ENCODE results near the gene MYO1D.

MYO1D gene

GRCh38 chr17:32861981-32862380 lies 14.9 kb downstream of the MYO1D start:
- Histone ChIP-seq H2BK12ac (ENCODE audit: low read length) (no peak overlapping the region), H3K14ac (ENCODE audit: low read length) (no peak overlapping the region), H2BK5ac (ENCODE audit: low read length) (no peak overlapping the region), H3K4me2 (ENCODE audit: insufficient read depth, low read length, poor library complexity, severe bottlenecking) (no peak overlapping the region), H3K79me1 (ENCODE audit: low read depth, low read length) (no peaks in the 10 kb centered on the region), H3K9me3 (replicated peaks in 1 of 2; ENCODE audit: control insufficient read depth in 2 of 2, insufficient read depth in 1 of 2, low read depth in 1 of 2, low read length in 2 of 2) (no peaks in the 10 kb centered on the region), H4K8ac (ENCODE audit: low read depth, low read length) (no peak overlapping the region), H2AK5ac (ENCODE audit: low read depth, low read length) (no peak overlapping the region), H2BK120ac (ENCODE audit: low read depth, low read length) (no peak overlapping the region), H3K23ac (ENCODE audit: low read depth, low read length, poor library complexity) (no peak overlapping the region), H3K4me1 (ENCODE audit: control insufficient read depth in 2 of 2, insufficient read depth in 1 of 2, low read depth in 1 of 2, low read length in 2 of 2) (no peaks in the 10 kb centered on the region), H3K27me3 (ENCODE audit: control insufficient read depth in 3 of 3, insufficient read depth in 3 of 3, low read depth in 1 of 3, low read length in 3 of 3) (peaks cover 0 to 21% (median 0%) of the 10 kb centered on the region in 3 experiments), H4K91ac (ENCODE audit: low read depth, low read length, poor library complexity) (no peak overlapping the region), H3K9ac (ENCODE audit: low read depth, low read length, poor library complexity) (no peak overlapping the region), H3K4me3 (ENCODE audit: low read length in 2 of 2) (no peak overlapping the region), H3K4ac (ENCODE audit: low read length) (no peak overlapping the region), H3K36me3 (replicated peaks in 1 of 2; ENCODE audit: control insufficient read depth in 2 of 2, insufficient read depth in 2 of 2, low read length in 2 of 2) (no peaks in the 10 kb centered on the region), H3K18ac (ENCODE audit: low read length) (no peak overlapping the region), H2BK15ac (ENCODE audit: low read length) (no peak overlapping the region), H2AFZ (ENCODE audit: low read length) (no peak overlapping the region), H3K27ac (replicated peaks; ENCODE audit: low read length) (no peak overlapping the region)
- WGBS, 2 donors (ENCODE audit: extremely low coverage in 2 of 2, insufficient read length in 2 of 2, insufficient replicate concordance in 1 of 2): no CpG with 5 or more reads among the region's 4 CpGs
- DNase-seq (ENCODE audit: low spot score): no peak

DNA sequence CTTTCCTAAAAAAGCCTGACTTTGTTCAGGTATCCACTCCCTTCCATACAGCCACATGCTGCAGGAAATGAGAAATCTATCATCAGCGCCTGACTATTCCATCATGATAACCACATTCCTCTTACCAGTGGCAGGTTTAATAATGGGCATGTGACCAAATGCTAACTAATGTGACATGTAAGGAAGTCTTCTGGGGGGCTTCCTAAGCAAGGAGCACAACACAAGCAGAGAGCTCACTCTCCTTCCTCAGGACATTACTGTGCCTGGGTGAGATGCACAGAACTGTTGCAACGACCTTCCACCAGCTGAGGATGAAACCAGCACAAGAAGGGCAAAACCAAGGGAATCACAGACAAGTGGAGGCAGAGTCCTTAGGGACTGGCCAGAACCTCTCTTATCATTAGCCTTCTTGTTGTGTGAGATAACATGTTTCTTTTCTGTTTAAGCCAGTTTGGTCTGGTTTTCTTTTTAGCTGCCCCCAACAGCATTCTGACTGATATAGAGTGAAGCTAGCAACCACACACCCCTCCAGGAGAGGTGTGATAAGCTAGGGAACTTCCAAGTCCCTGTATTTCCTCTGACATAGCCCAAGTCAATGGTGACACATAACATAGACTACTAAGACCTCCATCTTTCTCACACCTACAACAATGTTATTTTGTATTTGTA lies 16.9 kb downstream of the MYO1D start:
- DNase-seq (ENCODE audit: low spot score): no peak
- no peaks in the 10 kb centered on the region for H3K79me1 ChIP-seq (ENCODE audit: low read depth, low read length)
- no CpG with 5 or more reads among the region's 2 CpGs for WGBS, 2 donors (ENCODE audit: extremely low coverage in 2 of 2, insufficient read length in 2 of 2, insufficient replicate concordance in 1 of 2)

GRCh38 chr17:32855620-32856019 lies 21.3 kb downstream of the MYO1D start:
- Histone ChIP-seq H2AK5ac (ENCODE audit: low read depth, low read length) (no peak overlapping the region), H3K18ac (ENCODE audit: low read length) (no peak overlapping the region), H3K4me3 (ENCODE audit: low read length in 2 of 2) (no peak overlapping the region), H4K91ac (ENCODE audit: low read depth, low read length, poor library complexity) (no peak overlapping the region), H3K27me3 (ENCODE audit: control insufficient read depth in 3 of 3, insufficient read depth in 3 of 3, low read depth in 1 of 3, low read length in 3 of 3) (no peaks in the 10 kb centered on the region), H2BK120ac (ENCODE audit: low read depth, low read length) (no peak overlapping the region), H3K79me1 (ENCODE audit: low read depth, low read length) (no peaks in the 10 kb centered on the region), H3K36me3 (replicated peaks in 1 of 2; ENCODE audit: control insufficient read depth in 2 of 2, insufficient read depth in 2 of 2, low read length in 2 of 2) (no peaks in the 10 kb centered on the region), H3K4ac (ENCODE audit: low read length) (no peak overlapping the region), H3K23ac (ENCODE audit: low read depth, low read length, poor library complexity) (no peak overlapping the region), H4K8ac (ENCODE audit: low read depth, low read length) (no peak overlapping the region), H2BK12ac (ENCODE audit: low read length) (no peak overlapping the region), H3K9ac (ENCODE audit: low read depth, low read length, poor library complexity) (no peak overlapping the region), H3K4me1 (ENCODE audit: control insufficient read depth in 2 of 2, insufficient read depth in 1 of 2, low read depth in 1 of 2, low read length in 2 of 2) (peaks cover 0 to 2% of the 10 kb centered on the region in 2 donors), H2BK5ac (ENCODE audit: low read length) (no peak overlapping the region), H3K14ac (ENCODE audit: low read length) (no peak overlapping the region), H2BK15ac (ENCODE audit: low read length) (no peak overlapping the region), H2AFZ (ENCODE audit: low read length) (no peak overlapping the region), H3K9me3 (replicated peaks in 1 of 2; ENCODE audit: control insufficient read depth in 2 of 2, insufficient read depth in 1 of 2, low read depth in 1 of 2, low read length in 2 of 2) (no peaks in the 10 kb centered on the region), H3K4me2 (ENCODE audit: insufficient read depth, low read length, poor library complexity, severe bottlenecking) (no peak overlapping the region), H3K27ac (replicated peaks; ENCODE audit: low read length) (no peak overlapping the region)
- WGBS, 2 donors (ENCODE audit: extremely low coverage in 2 of 2, insufficient read length in 2 of 2, insufficient replicate concordance in 1 of 2): no CpG with 5 or more reads among the region's 3 CpGs
- DNase-seq (ENCODE audit: low spot score): no peak

More for the DNA sequence above, 16.9 kb downstream of the MYO1D start:
- Histone ChIP-seq H2AFZ (ENCODE audit: low read length) (no peak overlapping the region), H3K4me2 (ENCODE audit: insufficient read depth, low read length, poor library complexity, severe bottlenecking) (no peak overlapping the region), H3K9me3 (replicated peaks in 1 of 2; ENCODE audit: control insufficient read depth in 2 of 2, insufficient read depth in 1 of 2, low read depth in 1 of 2, low read length in 2 of 2) (no peaks in the 10 kb centered on the region), H2AK5ac (ENCODE audit: low read depth, low read length) (no peak overlapping the region), H2BK12ac (ENCODE audit: low read length) (no peak overlapping the region), H4K8ac (ENCODE audit: low read depth, low read length) (no peak overlapping the region), H3K23ac (ENCODE audit: low read depth, low read length, poor library complexity) (no peak overlapping the region), H3K14ac (ENCODE audit: low read length) (no peak overlapping the region), H3K9ac (ENCODE audit: low read depth, low read length, poor library complexity) (no peak overlapping the region), H2BK5ac (ENCODE audit: low read length) (no peak overlapping the region), H3K4me3 (ENCODE audit: low read length in 2 of 2) (no peak overlapping the region), H3K4me1 (ENCODE audit: control insufficient read depth in 2 of 2, insufficient read depth in 1 of 2, low read depth in 1 of 2, low read length in 2 of 2) (no peaks in the 10 kb centered on the region), H2BK15ac (ENCODE audit: low read length) (no peak overlapping the region), H2BK120ac (ENCODE audit: low read depth, low read length) (no peak overlapping the region), H3K27me3 (ENCODE audit: control insufficient read depth in 3 of 3, insufficient read depth in 3 of 3, low read depth in 1 of 3, low read length in 3 of 3) (peaks cover 0 to 11% (median 0%) of the 10 kb centered on the region in 3 experiments), H3K4ac (ENCODE audit: low read length) (no peak overlapping the region), H3K18ac (ENCODE audit: low read length) (no peak overlapping the region), H4K91ac (ENCODE audit: low read depth, low read length, poor library complexity) (no peak overlapping the region), H3K27ac (replicated peaks; ENCODE audit: low read length) (no peak overlapping the region), H3K36me3 (replicated peaks in 1 of 2; ENCODE audit: control insufficient read depth in 2 of 2, insufficient read depth in 2 of 2, low read length in 2 of 2) (no peaks in the 10 kb centered on the region)

DNA sequence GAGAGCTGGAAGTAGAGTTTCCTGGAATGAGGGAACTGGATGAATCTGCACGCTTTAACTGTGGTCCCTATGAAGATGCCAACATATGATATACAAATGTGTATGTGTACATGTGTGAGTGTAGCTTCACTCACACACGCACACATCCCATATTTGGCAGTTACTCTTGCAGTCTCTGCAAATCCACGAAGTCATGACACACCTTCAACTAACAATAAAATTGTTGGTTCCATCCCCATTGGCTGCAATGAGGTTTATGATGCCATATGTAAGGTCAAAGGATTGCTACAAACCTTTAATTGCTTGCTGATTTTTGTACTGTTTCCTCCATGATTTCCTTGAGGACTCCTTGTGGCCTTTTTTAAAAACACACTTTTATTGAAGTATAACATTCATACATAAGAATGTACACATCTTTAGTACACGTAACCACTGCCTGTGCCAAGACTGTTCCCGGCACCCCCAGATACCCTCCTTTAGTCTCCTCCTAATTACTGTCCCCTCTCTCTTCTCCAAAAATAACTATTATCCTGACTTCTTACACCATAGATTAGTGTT lies 22.0 kb downstream of the MYO1D start:
- no peaks in the 10 kb centered on the region for H3K79me1 ChIP-seq (ENCODE audit: low read depth, low read length)
- no peaks in the 10 kb centered on the region for H3K36me3 ChIP-seq (replicated peaks in 1 of 2; ENCODE audit: control insufficient read depth in 2 of 2, insufficient read depth in 2 of 2, low read length in 2 of 2)
- DNase-seq (ENCODE audit: low spot score): no peak
- no peaks in the 10 kb centered on the region for H3K27me3 ChIP-seq (ENCODE audit: control insufficient read depth in 3 of 3, insufficient read depth in 3 of 3, low read depth in 1 of 3, low read length in 3 of 3)
- H3K14ac ChIP-seq (ENCODE audit: low read length): no peak overlapping the region
- no peak overlapping the region for H3K4me2 ChIP-seq (ENCODE audit: insufficient read depth, low read length, poor library complexity, severe bottlenecking)
- H4K91ac ChIP-seq (ENCODE audit: low read depth, low read length, poor library complexity): no peak overlapping the region
- H4K8ac ChIP-seq (ENCODE audit: low read depth, low read length): no peak overlapping the region
- no peak overlapping the region for H3K4ac ChIP-seq (ENCODE audit: low read length)
- H2AK5ac ChIP-seq (ENCODE audit: low read depth, low read length): no peak overlapping the region
- H3K18ac ChIP-seq (ENCODE audit: low read length): no peak overlapping the region
- H2BK120ac ChIP-seq (ENCODE audit: low read depth, low read length): no peak overlapping the region
- no peak overlapping the region for H3K9ac ChIP-seq (ENCODE audit: low read depth, low read length, poor library complexity)
- no peak overlapping the region for H2BK12ac ChIP-seq (ENCODE audit: low read length)
- no peak overlapping the region for H2AFZ ChIP-seq (ENCODE audit: low read length)
- no peak overlapping the region for H3K27ac ChIP-seq (replicated peaks; ENCODE audit: low read length)
- H2BK15ac ChIP-seq (ENCODE audit: low read length): no peak overlapping the region
- H3K4me1 ChIP-seq (ENCODE audit: control insufficient read depth in 2 of 2, insufficient read depth in 1 of 2, low read depth in 1 of 2, low read length in 2 of 2): peaks cover 0 to 2% of the 10 kb centered on the region in 2 donors
- H2BK5ac ChIP-seq (ENCODE audit: low read length): no peak overlapping the region
- no peak overlapping the region for H3K4me3 ChIP-seq (ENCODE audit: low read length in 2 of 2)
- no CpG with 5 or more reads among the region's 5 CpGs for whole genome bisulfite sequencing, 2 donors (ENCODE audit: extremely low coverage in 2 of 2, insufficient read length in 2 of 2, insufficient replicate concordance in 1 of 2)
- no peaks in the 10 kb centered on the region for H3K9me3 ChIP-seq (replicated peaks in 1 of 2; ENCODE audit: control insufficient read depth in 2 of 2, insufficient read depth in 1 of 2, low read depth in 1 of 2, low read length in 2 of 2)
- no peak overlapping the region for H3K23ac ChIP-seq (ENCODE audit: low read depth, low read length, poor library complexity)
